HepG2 (cell line): ENCODE data around the gene PAQR5. TPM values are rescaled to one million over a fixed set of nuclear protein-coding genes. Genes with fewer than 3 reads are reported as not detected.

Experiments
- ATAC-seq: fragments of 200-7000 bp; cut with Tn5 transposase; 3 replicates; pipeline ENCODE4 v1.9.1; 2020; ENCODE audit warnings: mild to moderate bottlenecking, moderate library complexity
- BruUV-seq: library from RNA; stranded (reverse); fragments of 400-500 nt; replicated peaks from 2 replicates; lab custom pipeline; 2021; lab: Mats Ljungman, UMichigan
- CTCF ChIA-PET: fragments of 300-600 bp; formaldehyde crosslinking; extraction: SDS; loops from one replicate; lab custom pipeline; 2021; ENCODE audit warnings: low total read pairs, inconsistent platforms, low intra/inter-chr PET ratio; lab: Yijun Ruan, JAX
- POLR2A ChIA-PET: fragments of 350-600 bp; sonication (Branson Sonifier 250); formaldehyde crosslinking; loops from one replicate; lab custom pipeline; 2020; ENCODE audit warnings: antibody characterized with exemption, inconsistent platforms; lab: Yijun Ruan, JAX
- DNase-seq: peaks from one replicate; pipeline ENCODE4 v3.0.0-alpha.2; 2015; ENCODE audit warnings: low spot score
- FAIRE-seq: peaks from 3 replicates; lab custom pipeline; 2011; peaks lifted over from hg19 to GRCh38; lab: Jason Lieb, UNC
- H2AFZ ChIP-seq: one replicate; pipeline ENCODE4 v1.6.1; 2011; ENCODE audit warnings: low read length, inconsistent platforms
- H3K27ac ChIP-seq: fragments of 300-600 bp; 3 replicates; pipeline ENCODE4 v1.8.0; 2011; ENCODE audit warnings: mixed run types, mild to moderate bottlenecking, mixed read lengths, low read length, inconsistent platforms; ENCODE audit not compliant: insufficient read depth; ENCODE audit errors: extremely low read length
- H3K27me3 ChIP-seq, 2 experiments: fragments of 200-600 bp in 1 of 2; 2 replicates in 1 of 2; 3 replicates in 1 of 2; pipeline versions ENCODE4 v1.6.0 to v1.8.0; 2011; ENCODE audit warnings: low read length in 2 of 2, mild to moderate bottlenecking in 2 of 2, moderate library complexity in 2 of 2, inconsistent platforms in 1 of 2; ENCODE audit not compliant: insufficient read depth in 2 of 2, control insufficient read depth in 1 of 2
- H3K36me3 ChIP-seq, 2 experiments: fragments of 200-600 bp in 1 of 2; replicated peaks in 1 of 2; 2 replicates in 1 of 2; 3 replicates in 1 of 2; pipeline versions ENCODE4 v1.5.1 to v1.8.0; 2011; ENCODE audit warnings: low read length in 2 of 2, inconsistent platforms in 1 of 2; ENCODE audit not compliant: insufficient read depth in 2 of 2, control insufficient read depth in 1 of 2
- H3K4me1 ChIP-seq: 2 replicates; pipeline ENCODE4 v1.5.1; 2012; ENCODE audit warnings: low read length, inconsistent platforms; ENCODE audit not compliant: insufficient read depth
- H3K4me2 ChIP-seq: 2 replicates; pipeline ENCODE4 v1.6.0; 2011; ENCODE audit warnings: low read depth, low read length, inconsistent platforms
- H3K4me3 ChIP-seq, 3 experiments: fragments of 200-600 bp in 1 of 3; sonication (generic), shearing (Covaris generic) in 1 of 3; replicated peaks in 1 of 3; 2 replicates each; pipeline ENCODE4 v1.5.1; 2011 to 2016; ENCODE audit warnings: low read length in 3 of 3, inconsistent platforms in 2 of 3, low read depth in 2 of 3, mild to moderate bottlenecking in 2 of 3, control low read depth in 1 of 3, mixed read lengths in 1 of 3; ENCODE audit not compliant: insufficient read depth in 1 of 3
- H3K79me2 ChIP-seq: one replicate; pipeline ENCODE4 v1.6.1; 2011; ENCODE audit warnings: low read length, inconsistent platforms; ENCODE audit not compliant: insufficient read depth
- H3K9ac ChIP-seq: 2 replicates; pipeline ENCODE4 v1.6.0; 2011; ENCODE audit warnings: mild to moderate bottlenecking, low read depth, low read length, inconsistent platforms; ENCODE audit not compliant: insufficient read depth
- H3K9me3 ChIP-seq: 2 replicates; pipeline ENCODE4 v1.5.1; 2012; ENCODE audit warnings: mild to moderate bottlenecking, low read length
- H4K20me1 ChIP-seq: 2 replicates; pipeline ENCODE4 v1.6.0; 2011; ENCODE audit warnings: inconsistent platforms, mild to moderate bottlenecking, low read length, moderate library complexity; ENCODE audit not compliant: insufficient read depth
- CCDC6 ChIP-seq: sonication (generic); formaldehyde crosslinking; IDR thresholded peaks from 2 replicates; pipeline ENCODE4 v1.8.1; 2022; ENCODE audit warnings: mild to moderate bottlenecking, missing genetic modification reagents, moderate library complexity
- DMAP1 ChIP-seq: IDR thresholded peaks from 2 replicates; pipeline ENCODE4 v1.6.1; 2016
- DMTF1 ChIP-seq: sonication (generic); formaldehyde crosslinking; IDR thresholded peaks from 2 replicates; pipeline ENCODE4 v1.4.0; 2020; ENCODE audit warnings: mild to moderate bottlenecking, missing genetic modification reagents
- DR1 ChIP-seq: sonication (generic); formaldehyde crosslinking; IDR thresholded peaks from 2 replicates; pipeline ENCODE4 v1.8.0; 2021; ENCODE audit warnings: mild to moderate bottlenecking, missing genetic modification reagents, inconsistent platforms
- DRAP1 ChIP-seq: IDR thresholded peaks from 2 replicates; pipeline ENCODE4 v1.6.1; 2016; ENCODE audit warnings: missing genetic modification reagents, missing compliant biosample characterization
- FOXK2 ChIP-seq: fragments of 450-650 bp; IDR thresholded peaks from 2 replicates; pipeline ENCODE4 v1.6.1; 2016
- SRY ChIP-seq: sonication (generic); formaldehyde crosslinking; IDR thresholded peaks from 2 replicates; pipeline ENCODE4 v1.8.0; 2022; ENCODE audit warnings: mild to moderate bottlenecking, missing genetic modification reagents
- TMF1 ChIP-seq: sonication (generic); formaldehyde crosslinking; IDR thresholded peaks from 2 replicates; pipeline ENCODE4 v1.8.1; 2022; ENCODE audit warnings: low read depth, missing genetic modification reagents
- YY1 ChIP-seq: IDR thresholded peaks from 2 replicates; pipeline ENCODE4 v1.6.1; 2011; ENCODE audit warnings: low read length, low read depth, moderate library complexity, mild to moderate bottlenecking; ENCODE audit not compliant: insufficient read depth, insufficient replicate concordance
- ZGPAT ChIP-seq: IDR thresholded peaks from 2 replicates; pipeline ENCODE4 v1.6.1; 2016; ENCODE audit warnings: mild to moderate bottlenecking
- ZNF124 ChIP-seq: sonication (generic); formaldehyde crosslinking; IDR thresholded peaks from 2 replicates; pipeline ENCODE4 v1.4.0; 2020; ENCODE audit warnings: missing genetic modification reagents
- ZNF30 ChIP-seq: sonication (generic); formaldehyde crosslinking; IDR thresholded peaks from 2 replicates; pipeline ENCODE4 v1.5.0; 2020; ENCODE audit warnings: mild to moderate bottlenecking, missing genetic modification reagents
- ZNF607 ChIP-seq: sonication (generic); formaldehyde crosslinking; IDR thresholded peaks from 2 replicates; pipeline ENCODE4 v1.5.1; 2020; ENCODE audit warnings: missing genetic modification reagents, mild to moderate bottlenecking, borderline replicate concordance
- WGBS: methylation state at CpG from one replicate; pipeline ENCODE4 v1.1.6; 2017; ENCODE audit warnings: low lambda C conversion rate; 5-methylcytosine and 5-hydroxymethylcytosine counted together
- in situ Hi-C: cut with HindIII; loops from 2 replicates; pipeline ENCODE4 v1.10.0; 2017; ENCODE audit warnings: low pct_unique_long_range_greater_than_20kb; ENCODE audit not compliant: extremely low pct_ligation_motif_present
- intact Hi-C: fragments of 100-400 bp; cut with micrococcal nuclease; formaldehyde crosslinking; loops from one replicate; pipeline ENCODE4 v1.10.0; 2022; ENCODE audit not compliant: unreplicated experiment
- polyA plus RNA-seq, 8 experiments: library from polyadenylated mRNA; depleted of rRNA in 3 of 8; stranded (reverse) in 7 of 8; unstranded in 1 of 8; fragments of >200 nt; fragmentation: Illumina TruSeq in 4 of 8; extraction: Trizol in 4 of 8; gene quantifications; 2 replicates each; pipeline versions ENCODE4 v1.2.1 to v1.2.3, GENCODE V29; 2011 to 2016; ENCODE audit warnings: low read depth in 4 of 8, missing spikeins in 1 of 8, mixed read lengths in 1 of 8; ENCODE audit not compliant: insufficient read depth in 1 of 8
- total RNA-seq, 5 experiments: library from RNA; depleted of rRNA; stranded (reverse); fragments of >200 nt; fragmentation: Illumina TruSeq; extraction: Trizol; gene quantifications; 2 replicates each; pipeline ENCODE4 v1.2.3, GENCODE V29; 2016; ENCODE audit warnings: low read depth in 1 of 5
- TF ChIP-seq, protein P1 (sequence below): sonication (generic); formaldehyde crosslinking; IDR thresholded peaks from 2 replicates; pipeline ENCODE4 v1.4.0; 2020; ENCODE audit warnings: missing genetic modification reagents

PAQR5 gene
- total and polyA plus RNA-seq, 2 of the 13 experiments (the other 11 are each of a cell fraction or from before 2014, with no cell fraction given): 0.53 to 1.3 TPM

- Histone ChIP-seq H3K4me1 (peaks cover 21% of the 10 kb centered on the region), H3K9ac (no peak overlapping the region), H3K36me3 (no peaks in the 10 kb centered on the region), H3K4me3 (no peak overlapping the region), H2AFZ (no peak overlapping the region), H3K9me3 (no peaks in the 10 kb centered on the region), H3K27me3 (peaks cover 2 to 53% of the 10 kb centered on the region in 2 experiments), H3K79me2 (no peaks in the 10 kb centered on the region), H4K20me1 (peaks cover 3% of the 10 kb centered on the region; the same call in 1 of the 2 replicates), H3K4me2 (no peak overlapping the region), H3K27ac (no peak overlapping the region)
- TF ChIP-seq, protein P1, sequence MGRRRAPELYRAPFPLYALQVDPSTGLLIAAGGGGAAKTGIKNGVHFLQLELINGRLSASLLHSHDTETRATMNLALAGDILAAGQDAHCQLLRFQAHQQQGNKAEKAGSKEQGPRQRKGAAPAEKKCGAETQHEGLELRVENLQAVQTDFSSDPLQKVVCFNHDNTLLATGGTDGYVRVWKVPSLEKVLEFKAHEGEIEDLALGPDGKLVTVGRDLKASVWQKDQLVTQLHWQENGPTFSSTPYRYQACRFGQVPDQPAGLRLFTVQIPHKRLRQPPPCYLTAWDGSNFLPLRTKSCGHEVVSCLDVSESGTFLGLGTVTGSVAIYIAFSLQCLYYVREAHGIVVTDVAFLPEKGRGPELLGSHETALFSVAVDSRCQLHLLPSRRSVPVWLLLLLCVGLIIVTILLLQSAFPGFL (CRISPR knock-in tag): no peak
- no peak for TF ChIP-seq DRAP1 (CRISPR knock-in tag)
- TF ChIP-seq ZGPAT (CRISPR knock-in tag): no peak
- no peak for TF ChIP-seq SRY (CRISPR knock-in tag)
- no peak for TF ChIP-seq ZNF607 (CRISPR knock-in tag)
- no peak for TF ChIP-seq DR1 (CRISPR knock-in tag)
- TF ChIP-seq DMAP1: no peak
- no peak for TF ChIP-seq FOXK2
- no peak for TF ChIP-seq YY1
- no peak for TF ChIP-seq ZNF30 (CRISPR knock-in tag)
- TF ChIP-seq ZNF124 (CRISPR knock-in tag): no peak
- TF ChIP-seq TMF1 (CRISPR knock-in tag): no peak
- TF ChIP-seq DMTF1 (CRISPR knock-in tag): no peak
- no peak for TF ChIP-seq CCDC6 (CRISPR knock-in tag)
- ATAC-seq: no peak
- in situ Hi-C loops (no loop called here), intact Hi-C loops (no loop called here)
- WGBS: 15% methylated on average over 7 of the region's 10 CpGs
- POLR2A ChIA-PET: no interaction called here
- no peak for FAIRE-seq
- CTCF ChIA-PET: no interaction called here
- no TSS peak for BruUV-seq
- no peak for DNase-seq
Measured at GRCh38 chr15:69292826-69293420, 5.8 kb upstream of the PAQR5 start.
